Naive thymus-derived CD8-positive, alpha-beta T cell (primary cell): Measurements from ENCODE around the gene ADGRV1. TPM values are rescaled to one million over a fixed set of nuclear protein-coding genes. Genes with fewer than 3 reads are reported as not detected.

ENCODE experiments used
- ATAC-seq, 2 donors: fragments of 150-1000 bp; cut with Tn5 transposase in 1 of 2; sonication (Bioruptor Pico), chemical (Tn5 transposase) in 1 of 2; 1 replicate in 1 of 2; 2 replicates in 1 of 2; pipeline ENCODE4 v1.10.0; 2021; ENCODE audit warnings: mild to moderate bottlenecking in 2 of 2, moderate library complexity in 2 of 2
- POLR2A ChIA-PET: fragments of 350-600 bp; sonication (Branson Sonifier 250); formaldehyde crosslinking; loops from one replicate; lab custom pipeline; 2021; ENCODE audit warnings: antibody characterized with exemption; lab: Charles Lee
- DNase-seq, 10 donors: peaks; one replicate each; pipeline versions ENCODE4 v3.0.0 to v3.0.0-alpha.2; 2020 to 2022
- H3K27ac Mint-ChIP-seq, 10 donors: one replicate each; pipeline ENCODE4 v1.8.0; 2020 to 2022; ENCODE audit warnings: mild to moderate bottlenecking in 10 of 10, mixed read lengths in 10 of 10, moderate library complexity in 4 of 10, inconsistent platforms in 1 of 10
- H3K27me3 Mint-ChIP-seq, 5 donors: one replicate each; pipeline ENCODE4 v1.8.0; 2021 to 2022; ENCODE audit warnings: mixed read lengths in 5 of 5
- H3K36me3 Mint-ChIP-seq, 3 donors: one replicate each; pipeline ENCODE4 v1.8.0; 2020 to 2022; ENCODE audit warnings: mixed read lengths in 3 of 3, mild to moderate bottlenecking in 2 of 3, inconsistent platforms in 1 of 3
- H3K4me1 Mint-ChIP-seq, 4 donors: one replicate each; pipeline ENCODE4 v1.8.0; 2021 to 2022; ENCODE audit warnings: mixed read lengths in 4 of 4
- H3K4me3 Mint-ChIP-seq, 10 donors: one replicate each; pipeline ENCODE4 v1.8.0; 2020 to 2022; ENCODE audit warnings: mild to moderate bottlenecking in 10 of 10, mixed read lengths in 10 of 10, moderate library complexity in 6 of 10, inconsistent platforms in 1 of 10
- H3K9me3 Mint-ChIP-seq, 9 donors: one replicate each; pipeline ENCODE4 v1.8.0; 2020 to 2022; ENCODE audit warnings: mixed read lengths in 9 of 9, mild to moderate bottlenecking in 3 of 9, inconsistent platforms in 1 of 9, moderate library complexity in 1 of 9
- polyA plus RNA-seq, 3 donors: library from polyadenylated mRNA; unstranded; fragments of 300-500 nt; fragmentation: Illumina TruSeq; gene quantifications; one replicate each; pipeline ENCODE4 v1.2.3, GENCODE V29; 2021
- total RNA-seq, 8 experiments: library from RNA in 2 of 8; stranded (reverse) in 2 of 8; gene quantifications; one replicate each; pipeline ENCODE4 v1.2.3 and lab custom pipeline; 2021 to 2026

Gene ADGRV1
- total and polyA plus RNA-seq, 5 experiments from 2014 or later = 0.08 to 0.37 (median 0.13) TPM; not detected in 2

DNA sequence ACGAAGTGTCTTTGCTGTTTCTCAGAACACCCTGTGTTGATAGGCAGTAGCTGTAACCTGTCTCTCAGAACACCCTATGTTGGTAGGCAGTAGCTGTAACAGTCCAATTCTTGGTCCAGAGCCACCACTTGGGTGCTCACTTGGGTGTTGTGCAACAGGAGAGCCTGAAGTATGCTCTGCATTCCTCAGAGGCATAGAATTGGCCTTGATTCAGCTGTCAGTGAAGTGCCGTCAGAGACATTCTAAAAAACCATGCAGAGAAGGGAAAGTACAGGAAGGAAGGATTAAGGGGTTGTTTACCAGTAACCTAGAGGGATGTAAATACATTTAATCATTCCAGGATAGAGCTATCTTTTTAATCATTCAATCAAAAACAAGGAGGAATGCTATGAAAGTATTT is 593.4 kb downstream of the ADGRV1 start:
- Mint-ChIP-seq H3K4me3 (no peak overlapping the region), H3K36me3 (peaks cover 0 to 9% (median 0%) of the 10 kb centered on the region in 3 donors), H3K9me3 (peaks cover 0 to 2% (median 0%) of the 10 kb centered on the region in 9 donors), H3K4me1 (peaks cover 0 to 2% (median 0%) of the 10 kb centered on the region in 4 donors), H3K27me3 (peaks cover 0 to 13% (median 3%) of the 10 kb centered on the region in 5 donors), H3K27ac (no peak overlapping the region)
- POLR2A ChIA-PET = no interaction called here
- no peak for DNase-seq
- ATAC-seq = no peak

DNA sequence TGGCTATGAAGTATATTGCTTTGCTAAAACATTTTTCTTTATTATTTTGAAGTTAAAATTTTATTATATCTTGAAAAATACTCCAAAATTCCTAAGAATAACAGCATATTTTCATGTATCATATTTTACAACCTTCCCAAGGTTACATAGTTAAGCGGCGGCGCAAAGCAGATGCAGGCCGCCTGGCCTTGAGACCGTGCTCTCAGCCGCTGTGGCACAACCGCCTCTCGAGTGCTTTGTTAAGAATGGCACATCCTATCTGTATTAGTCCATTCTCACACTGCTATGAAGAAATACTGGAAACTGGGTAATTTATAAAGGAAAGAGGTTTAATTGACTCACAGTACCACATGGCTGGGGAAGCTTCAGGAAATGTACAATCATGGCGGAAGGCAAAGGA is 595.7 kb downstream of the ADGRV1 start:
- peaks cover 0 to 2% (median 0%) of the 10 kb centered on the region in 9 donors for H3K9me3 Mint-ChIP-seq
- H3K27ac Mint-ChIP-seq = no peak overlapping the region
- peaks cover 0 to 3% (median 0%) of the 10 kb centered on the region in 3 donors for H3K36me3 Mint-ChIP-seq
- POLR2A ChIA-PET = no interaction called here
- ATAC-seq (no peak), DNase-seq (no peak)
- no peak overlapping the region for H3K4me3 Mint-ChIP-seq
- peaks cover 0 to 9% (median 3%) of the 10 kb centered on the region in 5 donors for H3K27me3 Mint-ChIP-seq
- H3K4me1 Mint-ChIP-seq = peaks cover 0 to 5% (median 0%) of the 10 kb centered on the region in 4 donors

DNA sequence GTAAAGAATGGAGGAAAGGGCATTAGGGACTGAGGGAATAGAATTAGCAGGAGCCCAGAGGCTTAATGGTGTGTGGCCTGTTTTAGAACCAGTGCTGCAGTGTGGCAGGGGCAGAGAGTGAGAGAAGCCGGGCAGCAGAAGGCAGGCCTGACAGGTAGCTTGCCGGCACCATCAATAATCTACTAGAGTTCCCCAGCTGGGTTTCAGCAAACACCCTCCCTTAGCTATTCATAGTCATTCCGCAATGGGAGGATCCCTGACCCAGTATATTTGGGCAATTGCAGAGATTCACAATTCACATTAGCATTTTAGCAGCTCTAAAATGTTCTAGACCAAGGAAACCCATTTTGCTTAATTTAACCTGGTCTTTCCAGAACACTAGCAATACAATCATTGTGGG is 596.7 kb downstream of the ADGRV1 start:
- H3K9me3 Mint-ChIP-seq = no peaks in the 10 kb centered on the region
- no peak overlapping the region for H3K27ac Mint-ChIP-seq
- no peak overlapping the region for H3K4me3 Mint-ChIP-seq
- no peak for DNase-seq
- no peak for ATAC-seq
- peaks cover 0 to 1% (median 0%) of the 10 kb centered on the region in 3 donors for H3K36me3 Mint-ChIP-seq
- peaks cover 0 to 6% (median under 1%) of the 10 kb centered on the region in 5 donors for H3K27me3 Mint-ChIP-seq
- H3K4me1 Mint-ChIP-seq = peaks cover 0 to 5% (median 0%) of the 10 kb centered on the region in 4 donors
- POLR2A ChIA-PET = interaction anchor here (0.6 kb wide), 1 partner anchor 53 kb away, joined by 3 read pairs; no protein-coding TSS in a partner anchor

DNA sequence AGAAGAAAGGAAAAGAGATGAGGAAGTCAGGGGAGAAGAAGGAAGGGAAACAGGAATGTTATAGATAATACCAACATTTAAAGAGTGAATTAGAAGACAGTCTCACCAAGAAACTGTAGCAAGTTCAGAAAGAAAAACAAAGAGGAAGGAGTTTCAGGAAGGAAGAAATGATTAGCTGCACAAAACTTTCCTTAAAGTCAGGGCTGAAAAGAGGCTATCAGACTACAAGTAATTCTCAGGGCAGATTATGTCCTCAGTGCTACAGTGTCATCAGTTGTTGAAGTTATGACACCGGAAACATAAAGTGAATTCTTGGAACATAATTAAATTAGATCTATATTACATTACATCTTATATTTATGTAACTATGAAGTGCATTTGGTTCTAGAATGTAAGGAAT is 597.6 kb downstream of the ADGRV1 start:
- H3K9me3 Mint-ChIP-seq = no peaks in the 10 kb centered on the region
- H3K27me3 Mint-ChIP-seq = no peaks in the 10 kb centered on the region
- no peaks in the 10 kb centered on the region for H3K36me3 Mint-ChIP-seq
- POLR2A ChIA-PET = no interaction called here
- no peak overlapping the region for H3K4me3 Mint-ChIP-seq
- H3K4me1 Mint-ChIP-seq = peaks cover 0 to 5% (median 1%) of the 10 kb centered on the region in 4 donors
- ATAC-seq (no peak), DNase-seq (no peak)
- H3K27ac Mint-ChIP-seq = peak overlapping the region in 1 of 10 donors; percentile 4

DNA sequence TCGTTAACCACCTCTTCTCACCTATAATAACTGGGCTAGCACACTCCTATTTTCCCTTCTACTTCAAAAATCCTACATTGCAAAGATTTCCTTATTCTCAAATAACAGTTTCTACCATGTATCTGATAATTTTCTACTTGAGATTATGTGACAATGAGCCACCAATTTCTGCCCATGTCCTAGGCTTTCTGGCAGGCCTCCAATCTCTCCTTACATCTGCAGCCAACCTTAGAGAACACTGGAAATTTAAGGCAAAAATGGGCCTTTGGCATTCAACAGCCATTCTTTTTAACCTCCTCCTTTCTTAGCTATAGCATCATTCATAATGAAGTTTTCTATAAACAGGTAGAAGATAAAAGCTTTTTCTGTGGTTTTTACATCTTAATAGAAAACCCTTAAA is 599.4 kb downstream of the ADGRV1 start:
- H3K4me1 Mint-ChIP-seq = peaks cover 12 to 21% (median 13%) of the 10 kb centered on the region in 4 donors
- ATAC-seq = no peak
- H3K4me3 Mint-ChIP-seq = no peak overlapping the region
- H3K27ac Mint-ChIP-seq = no peak overlapping the region
- DNase-seq = no peak
- H3K9me3 Mint-ChIP-seq = no peaks in the 10 kb centered on the region
- POLR2A ChIA-PET = no interaction called here
- no peaks in the 10 kb centered on the region for H3K27me3 Mint-ChIP-seq
- no peaks in the 10 kb centered on the region for H3K36me3 Mint-ChIP-seq

DNA sequence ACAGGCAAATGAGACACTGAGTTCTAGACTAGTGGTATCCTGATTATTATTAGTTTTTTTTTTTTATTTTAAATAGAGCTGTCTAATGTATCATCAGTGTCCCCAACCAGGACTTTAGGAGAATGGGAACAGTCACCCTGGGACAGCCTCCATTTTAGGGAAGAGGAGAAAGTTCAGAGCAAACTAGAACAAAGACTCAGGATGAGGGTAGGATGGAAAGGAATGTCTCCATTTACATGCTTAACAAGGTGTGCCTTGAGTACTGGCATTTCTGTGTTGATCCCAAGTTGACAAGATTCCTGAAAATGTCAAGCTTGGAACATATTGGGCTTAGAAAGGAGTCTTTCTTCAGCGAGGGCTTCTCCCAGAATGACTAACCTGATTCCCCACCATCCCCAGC is 601.0 kb downstream of the ADGRV1 start:
- Mint-ChIP-seq H3K4me1 (peaks cover 12 to 33% (median 15%) of the 10 kb centered on the region in 4 donors), H3K27ac (no peak overlapping the region), H3K36me3 (no peaks in the 10 kb centered on the region), H3K4me3 (no peak overlapping the region), H3K9me3 (no peaks in the 10 kb centered on the region), H3K27me3 (no peaks in the 10 kb centered on the region)
- ATAC-seq (no peak), DNase-seq (no peak)
- POLR2A ChIA-PET = no interaction called here

DNA sequence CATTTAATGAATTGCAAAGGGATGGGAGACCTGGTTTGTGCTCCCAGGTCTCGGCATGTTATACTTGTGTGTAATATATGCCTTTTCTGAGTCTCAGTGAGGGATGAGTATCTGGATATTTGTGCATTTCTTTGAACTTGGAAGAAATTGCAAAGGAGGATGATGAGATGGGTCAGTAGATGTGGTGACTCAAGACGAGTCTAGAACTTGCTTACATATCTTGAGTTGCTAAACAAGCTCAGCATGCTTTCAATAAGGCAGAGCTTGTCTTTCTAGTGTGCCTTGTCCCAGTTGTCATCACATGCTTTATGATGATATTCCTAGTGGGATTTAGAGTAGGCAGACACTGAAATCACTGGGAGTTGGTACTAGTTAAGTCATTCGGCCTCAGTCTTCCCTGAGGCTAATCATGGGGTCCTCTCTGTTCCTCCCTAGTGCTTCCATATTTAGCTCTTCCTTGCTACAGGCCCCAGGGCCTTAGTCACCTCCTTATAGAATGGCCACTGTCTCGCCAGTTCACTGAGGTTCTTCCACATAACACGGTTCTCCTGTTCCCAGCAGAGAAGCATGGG is 602.2 kb downstream of the ADGRV1 start:
- POLR2A ChIA-PET = no interaction called here
- DNase-seq (no peak), ATAC-seq (no peak)
- Mint-ChIP-seq H3K4me3 (no peak overlapping the region), H3K9me3 (no peaks in the 10 kb centered on the region), H3K27me3 (no peaks in the 10 kb centered on the region), H3K27ac (no peak overlapping the region), H3K36me3 (no peaks in the 10 kb centered on the region), H3K4me1 (peaks cover 12 to 33% (median 15%) of the 10 kb centered on the region in 4 donors)

DNA sequence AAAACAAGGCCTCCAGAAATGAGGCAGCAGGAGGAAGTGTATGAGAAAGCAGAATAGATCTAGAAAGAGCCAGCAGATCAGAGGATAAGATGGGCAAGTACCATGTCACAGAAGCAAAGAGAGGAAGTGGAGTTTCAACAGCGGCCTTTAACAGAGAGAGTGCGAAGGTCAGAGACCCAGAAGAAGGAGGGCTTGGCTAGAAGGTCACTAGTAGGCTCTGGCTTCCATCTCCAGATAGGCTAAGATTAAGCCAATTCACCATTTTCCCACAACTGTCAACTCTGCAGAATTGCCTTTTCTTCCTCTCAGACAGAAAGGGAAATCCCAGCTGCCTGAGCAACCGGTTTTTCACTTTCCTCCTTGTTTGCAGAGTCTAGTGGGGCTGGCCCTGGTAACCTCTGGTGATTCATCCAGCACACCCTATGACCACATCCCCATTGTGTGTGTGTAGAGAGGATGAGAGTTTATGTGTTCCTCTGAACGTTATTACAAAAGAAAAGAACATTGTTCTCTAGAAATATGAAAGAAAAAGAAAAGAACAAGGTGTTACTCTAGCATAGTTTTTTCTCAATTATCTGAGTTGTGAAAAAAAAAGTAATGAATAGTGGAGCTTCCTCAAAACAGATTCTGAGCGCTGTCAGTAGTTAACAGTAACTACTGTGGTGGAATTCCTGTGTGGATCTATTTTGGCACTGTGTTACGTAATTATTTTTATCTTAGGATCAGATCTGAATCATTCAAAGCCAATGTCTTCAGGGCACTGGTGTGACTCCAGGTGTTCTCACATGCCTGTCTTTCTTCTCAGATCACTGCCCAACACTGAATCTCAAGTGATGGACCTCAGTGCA is 604.2 kb downstream of the ADGRV1 start:
- Mint-ChIP-seq H3K9me3 (no peaks in the 10 kb centered on the region), H3K4me1 (peaks cover 10 to 33% (median 15%) of the 10 kb centered on the region in 4 donors), H3K27ac (peak overlapping the region in 8 of 10 donors; percentile 23 to 88 (median 56)), H3K27me3 (no peaks in the 10 kb centered on the region), H3K36me3 (no peaks in the 10 kb centered on the region), H3K4me3 (peak overlapping the region in 5 of 10 donors; percentile 12 to 65 (median 24))
- DNase-seq = peak in 7 of 10 donors; percentile 2 to 69 (median 28)
- POLR2A ChIA-PET = interaction anchor here (1.4 kb wide), 1 partner anchor 220 kb away, joined by 3 read pairs; the partner anchor contains the start of gene ARRDC3
- ATAC-seq = peak; percentile 95 to 98

DNA sequence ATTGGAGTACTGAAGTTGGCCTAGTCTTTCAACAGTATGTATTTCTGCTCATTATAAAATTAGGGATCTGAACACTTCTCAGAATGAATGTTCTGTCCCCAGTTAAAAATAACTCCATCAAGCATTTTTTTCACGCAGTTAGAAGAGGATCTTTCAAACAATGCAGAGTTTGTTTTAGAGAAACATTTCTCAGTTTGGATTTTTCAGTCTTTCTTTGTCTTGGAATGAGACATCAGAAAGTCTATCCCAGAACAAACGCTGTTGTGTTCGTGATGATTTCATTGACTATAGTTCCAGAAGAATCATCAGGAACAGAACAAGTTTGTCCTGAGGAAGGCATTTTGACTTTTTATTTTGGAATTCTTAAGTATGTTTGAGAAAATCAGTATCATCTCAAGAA is 605.8 kb downstream of the ADGRV1 start:
- Mint-ChIP-seq H3K4me3 (no peak overlapping the region), H3K36me3 (no peaks in the 10 kb centered on the region), H3K9me3 (no peaks in the 10 kb centered on the region), H3K4me1 (peaks cover 7 to 33% (median 15%) of the 10 kb centered on the region in 4 donors), H3K27me3 (peaks cover 0 to 1% (median 0%) of the 10 kb centered on the region in 5 donors), H3K27ac (no peak overlapping the region)
- no peak for ATAC-seq
- POLR2A ChIA-PET = no interaction called here
- DNase-seq = no peak

DNA sequence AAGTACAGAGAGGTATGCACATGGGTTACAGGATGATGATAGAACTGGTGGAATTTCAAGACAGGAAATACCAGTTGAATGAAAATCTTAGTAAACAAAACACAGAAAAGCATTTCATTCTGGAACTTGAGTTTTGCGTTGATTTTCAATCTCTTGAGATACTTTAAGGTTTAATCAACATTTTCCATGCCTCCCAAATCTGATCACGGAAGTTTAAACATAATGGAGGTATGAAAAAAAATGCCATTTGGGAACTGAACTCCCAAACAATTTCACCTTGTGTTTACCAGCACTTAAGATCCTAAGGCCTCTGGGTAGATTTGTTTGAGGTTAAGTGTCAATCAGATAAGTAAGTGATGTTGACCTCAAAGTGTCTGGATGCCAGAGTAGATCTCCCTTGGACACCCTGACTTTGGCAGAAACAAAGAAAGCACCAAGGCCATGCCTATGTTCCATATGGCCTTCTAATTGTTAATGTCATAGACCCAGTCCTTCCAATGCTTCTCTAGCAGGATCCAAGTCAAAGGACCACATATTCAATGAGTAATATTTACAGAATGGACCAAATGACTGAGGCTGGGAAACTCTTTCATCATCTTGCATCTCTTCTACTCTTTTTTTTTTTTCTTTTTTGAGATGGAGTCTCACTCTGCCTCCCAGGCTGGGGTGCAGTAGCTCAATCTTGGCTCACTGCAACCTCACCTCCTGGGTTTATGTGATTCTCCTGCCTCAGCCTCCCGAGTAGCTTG is 607.6 kb downstream of the ADGRV1 start:
- H3K4me3 Mint-ChIP-seq = no peak overlapping the region
- H3K4me1 Mint-ChIP-seq = peaks cover 7 to 36% (median 15%) of the 10 kb centered on the region in 4 donors
- POLR2A ChIA-PET = no interaction called here
- H3K27ac Mint-ChIP-seq = no peak overlapping the region
- DNase-seq (no peak), ATAC-seq (no peak)
- no peaks in the 10 kb centered on the region for H3K9me3 Mint-ChIP-seq
- no peaks in the 10 kb centered on the region for H3K36me3 Mint-ChIP-seq
- H3K27me3 Mint-ChIP-seq = peaks cover 0 to 1% (median 0%) of the 10 kb centered on the region in 5 donors

DNA sequence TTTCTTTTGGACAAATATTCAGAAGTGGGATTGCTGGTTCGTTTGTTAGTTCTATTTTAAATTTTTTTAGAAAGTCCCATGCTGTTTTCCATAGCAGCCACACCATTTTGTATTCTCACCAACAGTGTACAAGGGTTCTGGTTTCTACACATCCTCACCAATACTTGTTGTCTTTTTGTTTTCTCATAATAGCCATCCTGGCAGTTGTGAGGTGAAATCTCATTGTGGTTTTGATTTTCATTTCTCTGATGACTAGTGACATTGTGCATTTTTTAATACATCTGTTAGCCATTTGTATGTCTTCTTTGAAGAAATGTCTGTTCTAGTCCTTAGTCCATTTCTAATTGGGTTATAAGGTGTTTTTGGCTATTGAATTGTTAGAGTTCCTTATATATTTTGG is 610.3 kb downstream of the ADGRV1 start:
- Mint-ChIP-seq H3K9me3 (no peaks in the 10 kb centered on the region), H3K27ac (no peak overlapping the region), H3K36me3 (peaks cover 0 to 2% (median 0%) of the 10 kb centered on the region in 3 donors), H3K27me3 (peaks cover 0 to 1% (median 0%) of the 10 kb centered on the region in 5 donors), H3K4me3 (no peak overlapping the region), H3K4me1 (peaks cover 0 to 11% (median 0%) of the 10 kb centered on the region in 4 donors)
- POLR2A ChIA-PET = no interaction called here
- ATAC-seq (no peak), DNase-seq (no peak)

DNA sequence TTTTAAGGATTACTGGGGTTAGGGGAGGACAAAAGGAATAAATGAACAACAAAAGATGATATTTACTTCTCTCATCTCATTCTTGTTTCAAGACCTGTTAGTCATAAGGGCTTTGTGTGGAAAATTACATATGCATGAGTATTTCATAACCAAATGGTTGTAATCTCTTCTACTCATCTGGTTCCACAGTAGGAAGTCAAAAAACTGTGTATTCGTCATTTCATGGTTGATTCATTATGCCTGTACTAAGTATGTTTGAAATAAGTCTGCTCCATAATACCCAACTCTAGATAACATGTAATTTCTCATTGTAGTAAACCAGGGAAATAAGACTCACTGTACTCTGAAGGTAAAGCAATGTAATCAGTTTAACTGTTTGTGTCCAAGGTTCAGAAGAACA is 611.7 kb downstream of the ADGRV1 start:
- POLR2A ChIA-PET = no interaction called here
- H3K36me3 Mint-ChIP-seq = peaks cover 0 to 2% (median 0%) of the 10 kb centered on the region in 3 donors
- no peak for ATAC-seq
- peaks cover 0 to 6% (median 0%) of the 10 kb centered on the region in 4 donors for H3K4me1 Mint-ChIP-seq
- H3K27ac Mint-ChIP-seq = no peak overlapping the region
- no peak for DNase-seq
- no peak overlapping the region for H3K4me3 Mint-ChIP-seq
- H3K27me3 Mint-ChIP-seq = peaks cover 0 to 1% (median 0%) of the 10 kb centered on the region in 5 donors
- no peaks in the 10 kb centered on the region for H3K9me3 Mint-ChIP-seq
